Neural crest cell (in vitro differentiated cells): ENCODE results near the gene ACOT6. TPM values are rescaled to one million over a fixed set of nuclear protein-coding genes. Genes with fewer than 3 reads are reported as not detected.

ENCODE experiments used
- DNase-seq: peaks from one replicate; pipeline ENCODE4 v3.0.0; 2021; ENCODE audit warnings: low read depth, mixed read lengths, low spot score
- H3K27ac Mint-ChIP-seq: one replicate; pipeline ENCODE4 v1.8.0; 2021; ENCODE audit warnings: mild to moderate bottlenecking, mixed read lengths; ENCODE audit not compliant: unreplicated experiment
- H3K27me3 Mint-ChIP-seq: 2 replicates; pipeline ENCODE4 v1.8.0; 2021; ENCODE audit warnings: low read depth, mild to moderate bottlenecking, mixed read lengths
- H3K36me3 Mint-ChIP-seq: 2 replicates; pipeline ENCODE4 v1.8.0; 2021; ENCODE audit warnings: low read depth, mild to moderate bottlenecking, mixed read lengths
- H3K4me1 Mint-ChIP-seq: 2 replicates; pipeline ENCODE4 v1.8.0; 2021; ENCODE audit warnings: mixed read lengths
- H3K4me3 Mint-ChIP-seq: one replicate; pipeline ENCODE4 v1.8.0; 2021; ENCODE audit warnings: mild to moderate bottlenecking, mixed read lengths
- H3K9me3 Mint-ChIP-seq: 2 replicates; pipeline ENCODE4 v1.8.0; 2021; ENCODE audit warnings: mixed read lengths
- total RNA-seq: library from RNA; stranded (reverse); gene quantifications from 2 replicates; pipeline ENCODE4 v1.2.1, GENCODE V29; 2021
- TF ChIP-seq, protein P1 (sequence below): fragments of 200-600 bp; sonication (generic); conservative IDR thresholded peaks from 2 replicates; pipeline ENCODE4 v1.5.0; 2021; ENCODE audit warnings: antibody characterized with exemption, mild to moderate bottlenecking

ACOT6 gene
- total RNA-seq, 1 donor from 2014 or later = not detected

DNA sequence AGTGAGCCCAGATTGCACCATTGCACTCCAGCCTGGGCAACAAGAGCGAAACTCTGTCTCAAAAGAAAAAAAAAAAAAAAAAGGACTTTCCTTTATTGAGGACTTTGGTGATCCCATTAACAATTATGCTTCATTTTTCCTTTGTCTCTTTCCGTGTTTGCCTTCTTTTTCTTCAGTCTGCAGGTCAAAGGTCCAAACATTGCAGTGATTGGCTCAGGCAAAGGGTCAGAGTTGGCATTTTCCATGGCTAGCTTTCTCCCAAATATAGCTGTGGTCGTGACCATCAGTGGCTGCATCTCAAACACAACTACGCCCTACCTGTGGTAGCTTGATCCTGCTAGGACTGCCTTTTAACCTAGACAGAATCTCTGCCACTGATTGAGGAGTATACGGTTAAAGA lies 25.5 kb downstream of the ACOT6 start:
- TF ChIP-seq, protein P1, sequence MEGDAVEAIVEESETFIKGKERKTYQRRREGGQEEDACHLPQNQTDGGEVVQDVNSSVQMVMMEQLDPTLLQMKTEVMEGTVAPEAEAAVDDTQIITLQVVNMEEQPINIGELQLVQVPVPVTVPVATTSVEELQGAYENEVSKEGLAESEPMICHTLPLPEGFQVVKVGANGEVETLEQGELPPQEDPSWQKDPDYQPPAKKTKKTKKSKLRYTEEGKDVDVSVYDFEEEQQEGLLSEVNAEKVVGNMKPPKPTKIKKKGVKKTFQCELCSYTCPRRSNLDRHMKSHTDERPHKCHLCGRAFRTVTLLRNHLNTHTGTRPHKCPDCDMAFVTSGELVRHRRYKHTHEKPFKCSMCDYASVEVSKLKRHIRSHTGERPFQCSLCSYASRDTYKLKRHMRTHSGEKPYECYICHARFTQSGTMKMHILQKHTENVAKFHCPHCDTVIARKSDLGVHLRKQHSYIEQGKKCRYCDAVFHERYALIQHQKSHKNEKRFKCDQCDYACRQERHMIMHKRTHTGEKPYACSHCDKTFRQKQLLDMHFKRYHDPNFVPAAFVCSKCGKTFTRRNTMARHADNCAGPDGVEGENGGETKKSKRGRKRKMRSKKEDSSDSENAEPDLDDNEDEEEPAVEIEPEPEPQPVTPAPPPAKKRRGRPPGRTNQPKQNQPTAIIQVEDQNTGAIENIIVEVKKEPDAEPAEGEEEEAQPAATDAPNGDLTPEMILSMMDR = no peak
- Mint-ChIP-seq H3K4me1 (peaks cover 5% of the 10 kb centered on the region), H3K36me3 (no peaks in the 10 kb centered on the region), H3K4me3 (no peak overlapping the region), H3K27ac (no peak overlapping the region), H3K9me3 (no peaks in the 10 kb centered on the region), H3K27me3 (peaks cover 22% of the 10 kb centered on the region)
- DNase-seq = no peak

- TF ChIP-seq, protein P1 = no peak
- no peaks in the 10 kb centered on the region for H3K36me3 Mint-ChIP-seq
- H3K4me1 Mint-ChIP-seq = peaks cover 20% of the 10 kb centered on the region
- DNase-seq = no peak
- no peaks in the 10 kb centered on the region for H3K27me3 Mint-ChIP-seq
- H3K4me3 Mint-ChIP-seq = no peak overlapping the region
- no peak overlapping the region for H3K27ac Mint-ChIP-seq
- H3K9me3 Mint-ChIP-seq = no peaks in the 10 kb centered on the region
Observed at GRCh38 chr14:73640796-73641365, 28.6 kb downstream of the ACOT6 start.

DNA sequence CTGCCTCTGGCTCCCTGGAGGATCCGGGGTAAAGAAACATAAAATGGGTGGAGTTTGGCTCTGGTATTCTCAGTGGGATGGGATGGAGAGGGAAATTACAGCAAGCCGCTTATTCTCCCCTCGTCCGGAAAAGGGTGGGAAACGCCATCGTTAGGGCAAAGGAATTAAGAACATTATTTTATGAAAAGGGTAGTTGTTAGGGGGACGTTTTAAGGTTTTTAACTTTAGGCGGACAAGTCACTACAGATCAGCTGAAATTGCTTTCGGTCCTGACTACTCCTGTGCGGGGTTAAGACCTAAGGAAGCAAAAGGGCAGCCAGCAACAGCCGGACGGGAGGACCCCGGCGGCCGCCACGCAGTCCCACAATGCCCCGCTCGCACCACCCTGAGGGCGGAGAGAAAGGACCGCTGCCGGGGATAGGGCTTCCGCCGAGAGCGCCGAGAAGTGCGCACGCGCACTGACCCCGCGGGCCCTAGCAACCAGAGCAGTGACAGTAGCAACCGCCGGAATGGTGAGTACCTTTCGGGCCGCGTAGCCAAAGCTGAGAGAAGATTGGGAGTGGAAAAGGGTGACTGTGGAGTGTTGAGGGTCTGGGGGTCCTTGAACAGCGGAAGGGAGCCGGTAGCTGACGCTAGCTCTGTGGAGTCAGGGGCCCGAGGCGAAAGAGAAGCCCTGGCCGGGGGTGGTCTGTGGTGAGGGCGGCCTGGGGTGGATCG lies 32.4 kb downstream of the ACOT6 start, which contains the start of gene DNAL1:
Gene DNAL1 (plus strand): TSS at position 456 of the 717 bp plus-strand sequence. CDS start 54 bp downstream, at position 510.
- H3K4me1 Mint-ChIP-seq = peaks cover 22% of the 10 kb centered on the region
- DNase-seq = peak; percentile 90
- TF ChIP-seq, protein P1 = no peak
- H3K36me3 Mint-ChIP-seq = no peaks in the 10 kb centered on the region
- peak within 1 kb of the TSS; percentile 89 for H3K27ac Mint-ChIP-seq
- H3K9me3 Mint-ChIP-seq = no peaks in the 10 kb centered on the region
- H3K27me3 Mint-ChIP-seq = no peaks in the 10 kb centered on the region
- peak within 1 kb of the TSS; percentile 93 for H3K4me3 Mint-ChIP-seq

DNA sequence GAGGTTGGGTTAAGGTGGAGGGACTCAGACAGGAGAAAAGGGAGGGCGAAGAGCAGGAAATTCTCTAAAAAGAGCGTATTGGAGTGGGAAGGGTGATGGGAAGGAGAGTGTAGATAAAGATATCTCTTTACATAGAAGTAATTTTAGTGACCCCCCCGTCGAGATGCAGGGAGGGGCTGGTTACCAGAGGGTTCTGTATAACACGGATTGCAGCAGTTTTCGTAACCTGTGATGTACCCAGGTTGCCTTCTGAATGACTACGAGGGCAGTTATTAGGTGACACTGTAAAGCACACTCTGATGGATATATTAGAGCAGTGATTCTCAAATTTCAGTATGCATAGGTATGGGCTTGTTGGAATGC lies 32.9 kb downstream of the ACOT6 start:
- no peaks in the 10 kb centered on the region for H3K27me3 Mint-ChIP-seq
- TF ChIP-seq, protein P1 = no peak
- H3K4me3 Mint-ChIP-seq = peak overlapping the region; percentile 93
- DNase-seq = no peak
- H3K9me3 Mint-ChIP-seq = no peaks in the 10 kb centered on the region
- peak overlapping the region; percentile 89 for H3K27ac Mint-ChIP-seq
- H3K36me3 Mint-ChIP-seq = no peaks in the 10 kb centered on the region
- peaks cover 22% of the 10 kb centered on the region for H3K4me1 Mint-ChIP-seq

GRCh38 chr14:73651005-73651404 lies 38.7 kb downstream of the ACOT6 start:
- Mint-ChIP-seq H3K36me3 (peaks cover 11% of the 10 kb centered on the region), H3K9me3 (no peaks in the 10 kb centered on the region), H3K4me1 (peaks cover under 1% of the 10 kb centered on the region), H3K27ac (peak overlapping the region; percentile 43), H3K27me3 (no peaks in the 10 kb centered on the region), H3K4me3 (no peak overlapping the region)
- TF ChIP-seq, protein P1 = no peak
- DNase-seq = no peak
